Osteoblast (primary cell): ENCODE measurements around the gene INHBA. TPM values are rescaled to one million over a fixed set of nuclear protein-coding genes. Genes with fewer than 3 reads are reported as not detected.

Source experiments
- DNase-seq: peaks from one replicate; pipeline ENCODE4 v3.0.0; 2011; ENCODE audit warnings: low spot score, mixed read lengths; ENCODE audit not compliant: insufficient read length; ENCODE audit errors: missing footprints
- H2AFZ ChIP-seq: 2 replicates; pipeline ENCODE4 v1.6.0; 2011; ENCODE audit warnings: mild to moderate bottlenecking, low read length
- H3K27ac ChIP-seq: 2 replicates; pipeline ENCODE4 v1.5.1; 2011; ENCODE audit warnings: mild to moderate bottlenecking, low read depth, low read length, moderate library complexity
- H3K27me3 ChIP-seq: 2 replicates; pipeline ENCODE4 v1.6.0; 2012; ENCODE audit warnings: mild to moderate bottlenecking, control low read depth, inconsistent platforms, low read length, moderate library complexity; ENCODE audit not compliant: insufficient read depth
- H3K36me3 ChIP-seq: 2 replicates; pipeline ENCODE4 v1.5.1; 2011; ENCODE audit warnings: mild to moderate bottlenecking, low read length, control low read depth, moderate library complexity; ENCODE audit not compliant: insufficient read depth
- H3K4me1 ChIP-seq: 2 replicates; pipeline ENCODE4 v1.5.1; 2011; ENCODE audit warnings: mild to moderate bottlenecking, low read length, control low read depth, moderate library complexity; ENCODE audit not compliant: insufficient read depth
- H3K4me2 ChIP-seq: 2 replicates; pipeline ENCODE4 v1.6.0; 2011; ENCODE audit warnings: mild to moderate bottlenecking, low read length; ENCODE audit not compliant: insufficient read depth
- H3K4me3 ChIP-seq: fragments of 200-600 bp; sonication (generic); 3 replicates; pipeline ENCODE4 v1.5.1; 2012; ENCODE audit warnings: mild to moderate bottlenecking, low read length, inconsistent platforms; ENCODE audit not compliant: insufficient read depth
- H3K79me2 ChIP-seq: 2 replicates; pipeline ENCODE4 v1.6.0; 2012; ENCODE audit warnings: mild to moderate bottlenecking, low read length, control low read depth, inconsistent platforms; ENCODE audit not compliant: insufficient read depth
- H3K9me3 ChIP-seq: 2 replicates; pipeline ENCODE4 v1.5.1; 2011; ENCODE audit warnings: low read depth, low read length, control low read depth
- H4K20me1 ChIP-seq: 2 replicates; pipeline ENCODE4 v1.6.0; 2012; ENCODE audit warnings: mild to moderate bottlenecking, low read length, control low read depth; ENCODE audit not compliant: insufficient read depth
- CTCF ChIP-seq: IDR thresholded peaks from 2 replicates; pipeline ENCODE4 v1.5.1; 2011; ENCODE audit warnings: mild to moderate bottlenecking, low read depth, low read length, moderate library complexity; ENCODE audit errors: extremely low read depth
- total RNA-seq: library from RNA; depleted of rRNA; stranded (reverse); fragments of >200 nt; gene quantifications from 2 replicates; pipeline ENCODE4 v1.2.3, GENCODE V29; 2012

Gene INHBA
- total RNA-seq, 1 donor: 107 TPM

- Histone ChIP-seq H2AFZ (no peak overlapping the region), H3K36me3 (no peaks in the 10 kb centered on the region), H4K20me1 (no peaks in the 10 kb centered on the region), H3K79me2 (no peaks in the 10 kb centered on the region), H3K9me3 (no peaks in the 10 kb centered on the region), H3K4me2 (no peak overlapping the region), H3K4me1 (peaks cover 11% of the 10 kb centered on the region), H3K4me3 (no peak overlapping the region), H3K27ac (no peak overlapping the region), H3K27me3 (no peaks in the 10 kb centered on the region)
- TF ChIP-seq CTCF: no peak
- DNase-seq: no peak
These were observed 62.4 kb downstream of the INHBA start for GRCh38 chr7:41640487-41640886.

GRCh38 chr7:41637049-41637448 lies 65.8 kb downstream of the INHBA start:
- Histone ChIP-seq H3K36me3 (no peaks in the 10 kb centered on the region), H3K9me3 (no peaks in the 10 kb centered on the region), H3K4me3 (no peak overlapping the region), H2AFZ (no peak overlapping the region), H3K4me1 (peaks cover 11% of the 10 kb centered on the region), H3K79me2 (no peaks in the 10 kb centered on the region), H4K20me1 (no peaks in the 10 kb centered on the region), H3K27ac (no peak overlapping the region), H3K4me2 (no peak overlapping the region), H3K27me3 (no peaks in the 10 kb centered on the region)
- TF ChIP-seq CTCF: no peak
- peak; percentile 48 for DNase-seq
